Measurements from ENCODE around the gene SLC39A9. TPM values are rescaled to one million over a fixed set of nuclear protein-coding genes. Genes with fewer than 3 reads are reported as not detected.

Gene SLC39A9
- total and polyA plus RNA-seq, 2 of the 4 experiments (the other 2 are of a cell fraction) = 41.4 to 168 TPM

DNA sequence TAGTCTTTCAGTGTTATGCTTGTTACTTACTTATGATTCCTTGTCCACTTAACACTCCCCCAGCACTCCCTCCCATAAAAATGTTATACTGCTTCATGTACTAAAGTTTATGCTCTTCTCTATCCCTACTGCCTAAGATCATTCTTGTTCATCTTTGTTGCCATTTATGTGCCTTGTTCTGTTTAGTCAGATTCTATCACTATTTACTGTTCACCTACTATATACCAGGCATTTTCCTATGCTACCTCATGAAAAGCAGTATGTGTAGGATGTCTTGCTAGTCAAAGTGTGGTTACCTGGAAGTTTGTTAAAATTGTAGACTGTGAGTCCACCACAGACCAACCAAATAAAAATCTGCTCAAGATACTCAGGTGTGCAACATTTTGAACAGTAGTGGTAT is 24.3 kb upstream of the SLC39A9 start:
- no peaks in the 10 kb centered on the region for H3K4me1 ChIP-seq (ENCODE audit: control insufficient read depth, insufficient read depth, low read length)
- H4K5ac ChIP-seq (ENCODE audit: low read depth, low read length) = no peak overlapping the region
- no peak overlapping the region for H3K9ac ChIP-seq (ENCODE audit: low read depth, low read length)
- ChIA-PET POLR2A (ENCODE audit: unreplicated experiment) (no interaction called here), CTCF (no interaction called here)
- no peak overlapping the region for H3K27ac ChIP-seq (ENCODE audit: insufficient read depth, low read length)
- TF ChIP-seq RAD21 (IDR thresholded peaks at IDR 0.05; ENCODE audit: low read length) (no peak), CHD1 (IDR thresholded peaks at IDR 0.05; ENCODE audit: low read depth, low read length) (no peak)
- H2AK9ac ChIP-seq (replicated peaks; ENCODE audit: low read depth, low read length, poor library complexity) = no peak overlapping the region
- H3K23ac ChIP-seq (ENCODE audit: low read depth, low read length) = no peak overlapping the region
- intact Hi-C loops (cut with micrococcal nuclease) (no loop called here), dilution Hi-C loops (cut with HindIII; ENCODE audit: low sequenced_read_pairs, unreplicated experiment) (no loop called here), in situ Hi-C loops (cut with MboI; ENCODE audit: low sequenced_read_pairs) (no loop called here)
- no peak overlapping the region for H2BK15ac ChIP-seq (ENCODE audit: low read depth, low read length)
- H3K9me3 ChIP-seq (ENCODE audit: control insufficient read depth, insufficient read depth, low read length) = no peaks in the 10 kb centered on the region
- no peak for ATAC-seq (ENCODE audit: low read depth)
- no peak for DNase-seq
- H3K27me3 ChIP-seq (ENCODE audit: control insufficient read depth, insufficient read depth, low read length) = no peaks in the 10 kb centered on the region
- H3K4ac ChIP-seq (ENCODE audit: low read depth, low read length) = no peak overlapping the region
- no peak overlapping the region for H3K14ac ChIP-seq (replicated peaks; ENCODE audit: low read depth, low read length)
- H2BK120ac ChIP-seq (ENCODE audit: low read depth, low read length) = no peak overlapping the region
- H2AK5ac ChIP-seq (ENCODE audit: low read depth, low read length) = no peak overlapping the region
- BruUV-seq (replicated peaks) = no TSS peak
- no peak overlapping the region for H2BK5ac ChIP-seq (ENCODE audit: low read depth, low read length, poor library complexity, severe bottlenecking)
- H3K18ac ChIP-seq (ENCODE audit: low read depth, low read length) = no peak overlapping the region
- peaks cover 6% of the 10 kb centered on the region; the same call in 1 of the 2 replicates for H4K20me1 ChIP-seq (ENCODE audit: insufficient read depth, low read length)
- H3K79me1 ChIP-seq (ENCODE audit: low read depth in 1 of 2, low read length in 2 of 2) = peaks cover 4 to 14% of the 10 kb centered on the region in 2 experiments; a peak in 3 of 4 replicates
- no peak overlapping the region for H4K91ac ChIP-seq (ENCODE audit: insufficient read depth, low read depth, low read length)
- H3K4me2 ChIP-seq (ENCODE audit: low read depth, low read length) = no peak overlapping the region
- H3K9me1 ChIP-seq (ENCODE audit: insufficient read depth, low read length) = no peaks in the 10 kb centered on the region
- H2AFZ ChIP-seq (replicated peaks; ENCODE audit: low read length, poor library complexity) = no peak overlapping the region
- H4K8ac ChIP-seq (ENCODE audit: low read depth in 2 of 2, low read length in 2 of 2) = no peak overlapping the region
- peaks cover 12% of the 10 kb centered on the region for H3K36me3 ChIP-seq (ENCODE audit: control insufficient read depth, insufficient read depth, low read length)
- no peak overlapping the region for H2BK20ac ChIP-seq (ENCODE audit: low read depth, low read length)
- H3K56ac ChIP-seq (ENCODE audit: extremely low read depth, insufficient read depth, low read length) = no peak overlapping the region
- no peak overlapping the region for H3K4me3 ChIP-seq (ENCODE audit: insufficient read depth, low read depth, low read length)
